DND-41 (cell line): Measurements from ENCODE around the gene CYB561D2.

Source experiments
- EZH2 ChIP-seq: IDR thresholded peaks from 3 replicates; pipeline ENCODE4 v1.6.1; 2012; ENCODE audit warnings: borderline replicate concordance, low read depth, mild to moderate bottlenecking, moderate library complexity, low read length, inconsistent platforms; ENCODE audit not compliant: severe bottlenecking
- TF ChIP-seq, protein P1 (sequence below): IDR thresholded peaks from 2 replicates; pipeline ENCODE4 v1.5.1; 2012; ENCODE audit warnings: borderline replicate concordance, low read length, moderate library complexity, mild to moderate bottlenecking; ENCODE audit not compliant: poor library complexity, severe bottlenecking; ENCODE audit errors: extremely low read depth

DNA sequence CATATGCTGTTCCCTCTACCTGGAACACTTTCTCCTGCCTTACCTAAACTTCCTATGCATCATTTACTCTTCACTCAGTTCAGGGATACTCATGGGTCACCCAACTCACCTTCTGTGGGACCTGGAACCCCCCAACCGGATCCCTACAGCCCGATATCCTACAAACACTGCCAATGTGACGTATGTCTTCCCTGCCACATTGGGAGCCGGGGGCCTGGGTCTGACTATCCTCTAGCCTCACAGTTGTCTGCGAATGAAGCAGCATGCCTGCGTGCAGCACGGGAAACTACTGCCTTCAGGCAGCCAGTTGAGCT is 492 bp upstream of the CYB561D2 start:
- TF ChIP-seq, protein P1, sequence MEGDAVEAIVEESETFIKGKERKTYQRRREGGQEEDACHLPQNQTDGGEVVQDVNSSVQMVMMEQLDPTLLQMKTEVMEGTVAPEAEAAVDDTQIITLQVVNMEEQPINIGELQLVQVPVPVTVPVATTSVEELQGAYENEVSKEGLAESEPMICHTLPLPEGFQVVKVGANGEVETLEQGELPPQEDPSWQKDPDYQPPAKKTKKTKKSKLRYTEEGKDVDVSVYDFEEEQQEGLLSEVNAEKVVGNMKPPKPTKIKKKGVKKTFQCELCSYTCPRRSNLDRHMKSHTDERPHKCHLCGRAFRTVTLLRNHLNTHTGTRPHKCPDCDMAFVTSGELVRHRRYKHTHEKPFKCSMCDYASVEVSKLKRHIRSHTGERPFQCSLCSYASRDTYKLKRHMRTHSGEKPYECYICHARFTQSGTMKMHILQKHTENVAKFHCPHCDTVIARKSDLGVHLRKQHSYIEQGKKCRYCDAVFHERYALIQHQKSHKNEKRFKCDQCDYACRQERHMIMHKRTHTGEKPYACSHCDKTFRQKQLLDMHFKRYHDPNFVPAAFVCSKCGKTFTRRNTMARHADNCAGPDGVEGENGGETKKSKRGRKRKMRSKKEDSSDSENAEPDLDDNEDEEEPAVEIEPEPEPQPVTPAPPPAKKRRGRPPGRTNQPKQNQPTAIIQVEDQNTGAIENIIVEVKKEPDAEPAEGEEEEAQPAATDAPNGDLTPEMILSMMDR, result no peak
- no peak for TF ChIP-seq EZH2
